ENCODE measurements around the gene SPARC. TPM values are rescaled to one million over a fixed set of nuclear protein-coding genes. Genes with fewer than 3 reads are reported as not detected.
"Not testable (repeated sequence)": the region's sequence is repeated elsewhere in the genome, so short reads cannot be mapped to it uniquely, and the experiment has no call there.

Gene SPARC
- total RNA-seq (ENCODE audit: low replicate concordance) = 1,011 and 5,653 TPM in 2 replicates

DNA sequence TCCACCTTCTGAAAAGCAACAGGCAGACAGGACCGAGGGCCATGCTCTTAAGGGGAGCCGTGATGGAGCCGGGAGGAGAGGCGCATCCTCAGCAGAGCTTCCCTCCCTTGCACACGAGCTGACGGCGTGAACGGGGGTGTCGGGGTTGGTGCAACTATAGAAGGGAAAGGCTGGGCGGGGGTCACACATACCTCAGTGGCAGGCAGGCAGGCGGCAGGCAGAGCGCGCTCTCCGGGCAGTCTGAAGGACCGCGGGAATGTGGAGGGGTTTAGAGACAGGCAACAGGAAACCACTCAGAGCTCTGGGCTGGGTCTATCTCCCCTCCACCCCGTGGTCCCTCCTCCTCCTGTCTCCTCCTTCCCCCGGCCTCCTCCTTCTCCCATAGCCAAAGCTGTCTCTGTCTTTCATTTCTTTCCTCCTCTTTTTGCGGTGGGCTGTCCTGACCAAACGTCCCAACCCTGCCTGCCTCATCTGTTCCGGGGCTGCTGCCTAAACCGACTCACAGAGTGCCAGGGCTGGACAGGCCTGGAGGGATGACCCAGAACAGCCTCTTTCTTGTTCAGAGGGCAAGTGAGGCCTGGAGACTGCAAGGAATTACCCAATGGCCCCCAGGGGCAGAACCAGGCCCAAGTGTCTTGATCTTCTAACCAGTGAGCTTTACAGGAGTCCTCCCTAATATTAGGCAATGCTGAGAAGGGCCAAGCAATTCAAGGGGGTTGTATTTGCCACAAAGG, at the start of gene SPARC:
Gene SPARC, minus strand, starts transcription at position 242 of the 734 bp plus-strand sequence. CDS start 10,727 bp downstream, outside the sequence.
- TF ChIP-seq, protein P1, sequence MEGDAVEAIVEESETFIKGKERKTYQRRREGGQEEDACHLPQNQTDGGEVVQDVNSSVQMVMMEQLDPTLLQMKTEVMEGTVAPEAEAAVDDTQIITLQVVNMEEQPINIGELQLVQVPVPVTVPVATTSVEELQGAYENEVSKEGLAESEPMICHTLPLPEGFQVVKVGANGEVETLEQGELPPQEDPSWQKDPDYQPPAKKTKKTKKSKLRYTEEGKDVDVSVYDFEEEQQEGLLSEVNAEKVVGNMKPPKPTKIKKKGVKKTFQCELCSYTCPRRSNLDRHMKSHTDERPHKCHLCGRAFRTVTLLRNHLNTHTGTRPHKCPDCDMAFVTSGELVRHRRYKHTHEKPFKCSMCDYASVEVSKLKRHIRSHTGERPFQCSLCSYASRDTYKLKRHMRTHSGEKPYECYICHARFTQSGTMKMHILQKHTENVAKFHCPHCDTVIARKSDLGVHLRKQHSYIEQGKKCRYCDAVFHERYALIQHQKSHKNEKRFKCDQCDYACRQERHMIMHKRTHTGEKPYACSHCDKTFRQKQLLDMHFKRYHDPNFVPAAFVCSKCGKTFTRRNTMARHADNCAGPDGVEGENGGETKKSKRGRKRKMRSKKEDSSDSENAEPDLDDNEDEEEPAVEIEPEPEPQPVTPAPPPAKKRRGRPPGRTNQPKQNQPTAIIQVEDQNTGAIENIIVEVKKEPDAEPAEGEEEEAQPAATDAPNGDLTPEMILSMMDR (IDR thresholded peaks at IDR 0.05; ENCODE audit: insufficient read depth, low read length) = no peak
- peak; percentile 96 for DNase-seq (ENCODE audit: low read depth)
- peak within 1 kb of the TSS; percentile 100 for H3K4me3 ChIP-seq (ENCODE audit: low read depth, low read length)

DNA sequence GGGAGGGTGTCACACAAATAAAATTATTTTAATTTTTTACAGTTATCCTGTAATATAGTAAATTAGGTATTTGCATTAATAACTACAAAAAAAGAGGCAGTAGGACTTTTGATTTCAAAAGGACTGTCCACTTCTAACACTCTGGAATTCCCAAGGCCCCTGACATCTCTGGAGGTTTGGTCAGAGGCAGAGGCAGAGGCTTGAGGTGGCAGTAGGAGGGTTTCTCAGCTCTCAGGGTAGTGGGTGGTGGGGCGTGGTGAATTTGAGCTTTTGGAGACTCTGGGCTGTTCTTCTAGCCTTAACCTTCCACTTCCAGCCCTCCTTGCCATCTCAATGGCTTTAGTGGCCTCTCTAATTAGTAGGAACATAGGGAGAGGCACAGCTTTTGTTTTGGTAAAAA, 48.9 kb upstream of the SPARC start:
- TF ChIP-seq, protein P1 (IDR thresholded peaks at IDR 0.05; ENCODE audit: insufficient read depth, low read length) = no peak
- DNase-seq (ENCODE audit: low read depth) = no peak
- H3K4me3 ChIP-seq (ENCODE audit: low read depth, low read length) = no peak overlapping the region

- H3K4me3 ChIP-seq (ENCODE audit: low read depth, low read length) = no peak overlapping the region
- DNase-seq (ENCODE audit: low read depth) = no peak
- TF ChIP-seq, protein P1 (IDR thresholded peaks at IDR 0.05; ENCODE audit: insufficient read depth, low read length) = no peak
These were observed 47.3 kb upstream of the SPARC start for GRCh38 chr5:151734064-151734408.

GRCh38 chr5:151733358-151734063, 46.8 kb upstream of the SPARC start:
- H3K4me3 ChIP-seq (ENCODE audit: low read depth, low read length) = no peak overlapping the region
- TF ChIP-seq, protein P1 (IDR thresholded peaks at IDR 0.05; ENCODE audit: insufficient read depth, low read length) = no peak
- DNase-seq (ENCODE audit: low read depth) = peak; percentile 72

GRCh38 chr5:151730381-151730780, 43.7 kb upstream of the SPARC start:
- TF ChIP-seq, protein P1 (IDR thresholded peaks at IDR 0.05; ENCODE audit: insufficient read depth, low read length) = no peak
- H3K4me3 ChIP-seq (ENCODE audit: low read depth, low read length) = no peak overlapping the region
- DNase-seq (ENCODE audit: low read depth) = no peak

- not testable (repeated sequence) for DNase-seq (ENCODE audit: low read depth); H3K4me3 ChIP-seq (ENCODE audit: low read depth, low read length)
These were observed 42.9 kb upstream of the SPARC start for GRCh38 chr5:151729597-151729996.

GRCh38 chr5:151724360-151724759, 37.6 kb upstream of the SPARC start:
- TF ChIP-seq, protein P1 (IDR thresholded peaks at IDR 0.05; ENCODE audit: insufficient read depth, low read length) = no peak
- DNase-seq (ENCODE audit: low read depth) = no peak
- H3K4me3 ChIP-seq (ENCODE audit: low read depth, low read length) = no peak overlapping the region
